Fibroblast of skin of left biceps (primary cell): Measurements from ENCODE around the gene DNAH1.

Experiments
- DNase-seq, 2 experiments: peaks; one replicate each; pipeline ENCODE4 v3.0.0-alpha.2; 2013; ENCODE audit warnings: low read depth in 2 of 2

The DNAH1 gene

GRCh38 chr3:52357151-52358080, 41.3 kb downstream of the DNAH1 start:
- DNase-seq, result no peak

GRCh38 chr3:52358362-52358940, 42.3 kb downstream of the DNAH1 start:
- no peak for DNase-seq

GRCh38 chr3:52359116-52359855, 43.2 kb downstream of the DNAH1 start:
- no peak for DNase-seq

- DNase-seq, result no peak
These were observed 44.9 kb downstream of the DNAH1 start for GRCh38 chr3:52361011-52361410.

GRCh38 chr3:52361454-52361853, 45.3 kb downstream of the DNAH1 start:
- DNase-seq, result no peak

- no peak for DNase-seq
These were observed 45.8 kb downstream of the DNAH1 start for GRCh38 chr3:52361898-52362297.

GRCh38 chr3:52364322-52365035, 48.4 kb downstream of the DNAH1 start:
- DNase-seq, result no peak

- no peak for DNase-seq
These were observed 50.4 kb downstream of the DNAH1 start for GRCh38 chr3:52366527-52366926.

GRCh38 chr3:52367891-52368880, 52.1 kb downstream of the DNAH1 start:
- no peak for DNase-seq

- DNase-seq, result no peak
These were observed 54.4 kb downstream of the DNAH1 start for GRCh38 chr3:52370531-52370930.

GRCh38 chr3:52372822-52373504, 56.8 kb downstream of the DNAH1 start:
- DNase-seq, result no peak

- DNase-seq, result peak; percentile 18 to 24
These were observed 57.6 kb downstream of the DNAH1 start for GRCh38 chr3:52373676-52374075.

- DNase-seq, result no peak
These were observed 58.1 kb downstream of the DNAH1 start for GRCh38 chr3:52374173-52374572.

GRCh38 chr3:52379610-52380009, 63.5 kb downstream of the DNAH1 start:
- no peak for DNase-seq

- DNase-seq, result no peak
These were observed 63.9 kb downstream of the DNAH1 start for GRCh38 chr3:52380023-52380422.

GRCh38 chr3:52381623-52382022, 65.5 kb downstream of the DNAH1 start:
- DNase-seq, result no peak

- no peak for DNase-seq
These were observed 67.3 kb downstream of the DNAH1 start for GRCh38 chr3:52383446-52383845.

- no peak for DNase-seq
These were observed 68.1 kb downstream of the DNAH1 start for GRCh38 chr3:52384019-52384761.

GRCh38 chr3:52385157-52385556, 69.0 kb downstream of the DNAH1 start:
- DNase-seq, result no peak
